GM12865 (cell line): ENCODE measurements around the gene MIEF1.
"Not testable (repeated sequence)": the region's sequence is repeated elsewhere in the genome, so short reads cannot be mapped to it uniquely, and the experiment has no call there.

Experiments
- DNase-seq: peaks from one replicate; pipeline ENCODE4 v3.0.0; 2010; ENCODE audit warnings: low read depth
- H3K4me3 ChIP-seq: 2 replicates; pipeline ENCODE4 v1.5.1; 2011; ENCODE audit warnings: mild to moderate bottlenecking, low read depth, low read length, control low read depth
- CTCF ChIP-seq: IDR thresholded peaks from 2 replicates; pipeline ENCODE4 v1.5.1; 2011; ENCODE audit warnings: low read length, control low read depth, low read depth, inconsistent platforms; ENCODE audit not compliant: insufficient read depth; ENCODE audit errors: missing control alignments

Gene MIEF1

DNA sequence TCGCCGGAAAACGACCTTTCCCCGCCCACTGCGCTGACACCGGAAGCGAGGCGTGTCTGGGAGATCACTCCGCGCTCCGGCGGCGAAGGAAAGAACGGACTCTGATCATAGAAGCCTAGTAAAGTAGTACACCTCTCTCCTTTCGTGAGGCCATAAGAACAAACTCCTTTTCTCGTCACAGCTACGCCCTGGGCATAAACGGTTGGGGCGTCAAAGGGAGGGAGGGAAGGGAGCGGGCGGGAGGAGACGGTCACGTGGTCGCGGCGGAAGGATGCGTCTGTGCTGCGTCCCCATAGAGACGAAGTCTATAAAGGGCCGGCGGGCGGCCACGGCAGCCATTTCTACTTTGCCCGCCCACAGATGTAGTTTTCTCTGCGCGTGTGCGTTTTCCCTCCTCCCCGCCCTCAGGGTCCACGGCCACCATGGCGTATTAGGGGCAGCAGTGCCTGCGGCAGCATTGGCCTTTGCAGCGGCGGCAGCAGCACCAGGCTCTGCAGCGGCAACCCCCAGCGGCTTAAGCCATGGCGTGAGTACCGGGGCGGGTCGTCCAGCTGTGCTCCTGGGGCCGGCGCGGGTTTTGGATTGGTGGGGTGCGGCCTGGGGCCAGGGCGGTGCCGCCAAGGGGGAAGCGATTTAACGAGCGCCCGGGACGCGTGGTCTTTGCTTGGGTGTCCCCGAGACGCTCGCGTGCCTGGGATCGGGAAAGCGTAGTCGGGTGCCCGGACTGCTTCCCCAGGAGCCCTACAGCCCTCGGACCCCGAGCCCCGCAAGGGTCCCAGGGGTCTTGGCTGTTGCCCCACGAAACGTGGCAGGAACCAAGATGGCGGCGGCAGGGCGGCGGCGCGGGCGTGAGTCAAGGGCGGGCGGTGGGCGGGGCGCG is 18.4 kb downstream of the MIEF1 start, which contains the start of gene ATF4:
Gene ATF4 (plus strand): TSS at position 337 of the 880 bp plus-strand sequence. CDS start 884 bp downstream, outside the sequence.
- DNase-seq = peak; percentile 96
- H3K4me3 ChIP-seq = peak within 1 kb of the TSS; percentile 91
- no peak for TF ChIP-seq CTCF

- H3K4me3 ChIP-seq = peak overlapping the region; percentile 91
- DNase-seq = peak; percentile 91
Observed at GRCh38 chr22:39521106-39521885, 19.2 kb downstream of the MIEF1 start.

- DNase-seq = not testable (repeated sequence)
- H3K4me3 ChIP-seq = peak overlapping the region; percentile 91
Observed at GRCh38 chr22:39522091-39522490, 20.0 kb downstream of the MIEF1 start.

- H3K4me3 ChIP-seq = peak overlapping the region; percentile 91
- DNase-seq = peak; percentile 65
- TF ChIP-seq CTCF = no peak
Observed at GRCh38 chr22:39522567-39523300, 20.6 kb downstream of the MIEF1 start.

DNA sequence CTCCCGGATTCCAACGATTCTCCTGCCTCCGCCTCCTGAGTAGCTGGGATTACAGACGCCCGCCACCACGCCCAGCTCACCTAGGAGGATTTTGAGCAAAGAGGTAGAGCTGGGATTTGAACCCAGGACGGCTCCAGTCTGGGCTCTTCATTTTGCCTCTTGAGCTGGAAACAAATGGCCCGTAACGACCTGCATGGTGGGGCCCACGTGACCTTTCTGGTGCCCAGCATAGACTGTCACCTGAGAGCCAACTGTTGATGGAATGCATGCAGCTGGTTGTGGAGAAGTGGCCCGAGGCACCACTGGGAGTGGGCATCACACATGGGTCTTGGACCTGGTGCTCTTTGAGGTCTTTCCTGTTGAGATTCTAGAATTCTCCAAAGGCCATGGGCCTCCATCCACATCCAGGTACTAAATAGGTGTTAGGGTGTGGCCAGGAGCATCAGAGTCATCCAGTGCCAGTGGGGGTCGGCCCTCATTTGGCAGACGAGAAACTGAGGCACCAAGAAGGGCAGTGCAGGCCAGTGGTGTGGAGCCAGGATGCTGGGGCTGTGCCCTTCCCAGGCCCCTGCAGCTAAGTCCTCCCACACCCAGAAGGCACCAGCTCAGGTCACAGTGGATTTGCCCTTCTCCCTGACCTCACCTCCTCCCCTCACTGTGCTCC is 22.1 kb downstream of the MIEF1 start:
- no peak for TF ChIP-seq CTCF
- H3K4me3 ChIP-seq = no peak overlapping the region
- DNase-seq = peak; percentile 45

GRCh38 chr22:39524753-39525657 is 22.9 kb downstream of the MIEF1 start:
- H3K4me3 ChIP-seq = no peak overlapping the region
- no peak for TF ChIP-seq CTCF
- DNase-seq = peak; percentile 41

GRCh38 chr22:39525658-39525975 is 23.5 kb downstream of the MIEF1 start:
- no peak for DNase-seq
- no peak overlapping the region for H3K4me3 ChIP-seq
- no peak for TF ChIP-seq CTCF
